ENCODE results near the gene REXO4. TPM values are rescaled to one million over a fixed set of nuclear protein-coding genes. Genes with fewer than 3 reads are reported as not detected.

REXO4 gene
- total RNA-seq, 1 donor from 2014 or later = 29.4 TPM

- H3K36me3 ChIP-seq = no peaks in the 10 kb centered on the region
- DNase-seq (ENCODE audit: low spot score in 2 of 2) = no peak
- no peaks in the 10 kb centered on the region for H3K9me3 ChIP-seq
- intact Hi-C loops (cut with DNase I) = no loop called here
- no peak overlapping the region for H3K4me3 ChIP-seq
- H3K4me1 ChIP-seq = no peaks in the 10 kb centered on the region
- H3K27me3 ChIP-seq = no peaks in the 10 kb centered on the region
- TF ChIP-seq CTCF (IDR thresholded peaks at IDR 0.05) = no peak
- no peak overlapping the region for H3K27ac ChIP-seq
Measured at GRCh38 chr9:133440874-133441273, 23.1 kb upstream of the REXO4 start.

- Histone ChIP-seq H3K27me3 (no peaks in the 10 kb centered on the region), H3K9me3 (no peaks in the 10 kb centered on the region), H3K27ac (no peak overlapping the region), H3K4me3 (no peak overlapping the region), H3K36me3 (no peaks in the 10 kb centered on the region), H3K4me1 (no peaks in the 10 kb centered on the region)
- TF ChIP-seq CTCF (IDR thresholded peaks at IDR 0.05) = no peak
- intact Hi-C loops (cut with DNase I) = no loop called here
- DNase-seq (ENCODE audit: low spot score in 2 of 2) = no peak
Measured at GRCh38 chr9:133439337-133439736, 21.5 kb upstream of the REXO4 start.

GRCh38 chr9:133437753-133438531 is 20.1 kb upstream of the REXO4 start:
- TF ChIP-seq CTCF (IDR thresholded peaks at IDR 0.05) = no peak
- intact Hi-C loops (cut with DNase I) = no loop called here
- Histone ChIP-seq H3K4me1 (no peaks in the 10 kb centered on the region), H3K27ac (no peak overlapping the region), H3K36me3 (no peaks in the 10 kb centered on the region), H3K9me3 (no peaks in the 10 kb centered on the region), H3K27me3 (no peaks in the 10 kb centered on the region), H3K4me3 (no peak overlapping the region)
- DNase-seq (ENCODE audit: low spot score in 2 of 2) = no peak

GRCh38 chr9:133436681-133437080 is 18.9 kb upstream of the REXO4 start:
- no peaks in the 10 kb centered on the region for H3K9me3 ChIP-seq
- no peak overlapping the region for H3K27ac ChIP-seq
- no peak overlapping the region for H3K4me3 ChIP-seq
- no peak for TF ChIP-seq CTCF (IDR thresholded peaks at IDR 0.05)
- H3K27me3 ChIP-seq = no peaks in the 10 kb centered on the region
- no peaks in the 10 kb centered on the region for H3K36me3 ChIP-seq
- no peaks in the 10 kb centered on the region for H3K4me1 ChIP-seq
- intact Hi-C loops (cut with DNase I) = no loop called here
- DNase-seq (ENCODE audit: low spot score in 2 of 2) = no peak

GRCh38 chr9:133433351-133433843 is 15.6 kb upstream of the REXO4 start:
- Histone ChIP-seq H3K4me1 (no peaks in the 10 kb centered on the region), H3K4me3 (no peak overlapping the region), H3K27me3 (peaks cover under 1% of the 10 kb centered on the region), H3K36me3 (no peaks in the 10 kb centered on the region), H3K27ac (no peak overlapping the region), H3K9me3 (no peaks in the 10 kb centered on the region)
- no peak for TF ChIP-seq CTCF (IDR thresholded peaks at IDR 0.05)
- intact Hi-C loops (cut with DNase I) = no loop called here
- no peak for DNase-seq (ENCODE audit: low spot score in 2 of 2)
